Neural progenitor cell (in vitro differentiated cells): ENCODE results near the gene ACAD9.

Source experiments
- EZH2 ChIP-seq: fragments of 200-600 bp; sonication (generic); IDR thresholded peaks from 2 replicates; pipeline ENCODE4 v1.6.1; 2017; ENCODE audit warnings: antibody characterized with exemption, mild to moderate bottlenecking, moderate library complexity
- EZH2phosphoT487 ChIP-seq: fragments of 200-600 bp; sonication (generic); IDR thresholded peaks from 2 replicates; pipeline ENCODE4 v1.6.1; 2017; ENCODE audit warnings: antibody characterized with exemption
- TF ChIP-seq, protein P1 (sequence below): fragments of 200-600 bp; sonication (generic); IDR thresholded peaks from 2 replicates; pipeline ENCODE4 v1.5.1; 2017; ENCODE audit warnings: antibody characterized with exemption, mild to moderate bottlenecking

DNA sequence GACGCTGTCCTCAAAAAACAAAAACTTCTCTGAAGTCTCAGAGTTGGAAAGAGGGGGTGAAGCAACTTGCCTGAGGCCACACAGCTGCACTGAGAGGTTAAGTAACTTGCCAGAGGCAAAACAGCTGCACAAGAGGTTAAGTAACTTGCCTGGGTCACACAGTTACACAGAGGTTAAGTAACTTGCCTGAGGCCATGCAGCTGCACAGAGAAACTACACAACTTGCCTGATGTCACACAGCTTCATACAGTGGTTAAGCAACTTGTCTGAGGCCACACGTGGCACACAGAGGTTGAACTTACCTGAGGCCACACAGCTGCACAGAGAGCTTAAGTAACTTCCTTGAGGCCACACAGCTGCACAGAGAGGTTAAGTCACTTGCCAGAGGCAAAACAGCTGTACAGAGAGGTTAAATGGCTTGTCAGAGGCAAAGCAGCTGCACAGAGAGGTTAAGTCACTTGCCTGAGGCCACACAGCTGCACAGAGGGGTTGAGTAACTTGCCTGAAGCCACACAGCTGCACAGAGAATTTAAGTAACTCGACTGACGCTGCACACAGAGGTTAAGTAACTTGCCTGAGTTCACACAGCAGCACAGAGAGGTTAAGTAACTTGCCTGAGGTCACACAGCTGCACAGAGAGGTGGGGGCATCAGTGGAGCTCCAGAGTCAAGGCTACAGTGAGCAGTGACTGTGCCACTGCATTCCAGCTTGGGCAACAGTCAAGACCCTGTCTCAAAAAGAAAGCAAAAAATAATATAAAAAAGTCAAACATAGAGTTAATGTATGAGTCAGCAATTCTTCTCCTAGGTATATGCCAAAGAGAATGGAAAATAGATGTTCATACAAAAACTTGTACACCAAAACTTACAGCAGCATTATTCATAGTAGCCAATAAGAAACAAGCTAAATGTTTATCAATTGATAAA is 12.0 kb upstream of the ACAD9 start:
- TF ChIP-seq EZH2 = no peak
- TF ChIP-seq, protein P1, sequence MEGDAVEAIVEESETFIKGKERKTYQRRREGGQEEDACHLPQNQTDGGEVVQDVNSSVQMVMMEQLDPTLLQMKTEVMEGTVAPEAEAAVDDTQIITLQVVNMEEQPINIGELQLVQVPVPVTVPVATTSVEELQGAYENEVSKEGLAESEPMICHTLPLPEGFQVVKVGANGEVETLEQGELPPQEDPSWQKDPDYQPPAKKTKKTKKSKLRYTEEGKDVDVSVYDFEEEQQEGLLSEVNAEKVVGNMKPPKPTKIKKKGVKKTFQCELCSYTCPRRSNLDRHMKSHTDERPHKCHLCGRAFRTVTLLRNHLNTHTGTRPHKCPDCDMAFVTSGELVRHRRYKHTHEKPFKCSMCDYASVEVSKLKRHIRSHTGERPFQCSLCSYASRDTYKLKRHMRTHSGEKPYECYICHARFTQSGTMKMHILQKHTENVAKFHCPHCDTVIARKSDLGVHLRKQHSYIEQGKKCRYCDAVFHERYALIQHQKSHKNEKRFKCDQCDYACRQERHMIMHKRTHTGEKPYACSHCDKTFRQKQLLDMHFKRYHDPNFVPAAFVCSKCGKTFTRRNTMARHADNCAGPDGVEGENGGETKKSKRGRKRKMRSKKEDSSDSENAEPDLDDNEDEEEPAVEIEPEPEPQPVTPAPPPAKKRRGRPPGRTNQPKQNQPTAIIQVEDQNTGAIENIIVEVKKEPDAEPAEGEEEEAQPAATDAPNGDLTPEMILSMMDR = no peak
- TF ChIP-seq EZH2phosphoT487 = no peak
